ENCODE data around the gene SCAANT1.
A peak's percentile ranks its signal among the peaks of the same experiment; 100 is the strongest.

The SCAANT1 gene

DNA sequence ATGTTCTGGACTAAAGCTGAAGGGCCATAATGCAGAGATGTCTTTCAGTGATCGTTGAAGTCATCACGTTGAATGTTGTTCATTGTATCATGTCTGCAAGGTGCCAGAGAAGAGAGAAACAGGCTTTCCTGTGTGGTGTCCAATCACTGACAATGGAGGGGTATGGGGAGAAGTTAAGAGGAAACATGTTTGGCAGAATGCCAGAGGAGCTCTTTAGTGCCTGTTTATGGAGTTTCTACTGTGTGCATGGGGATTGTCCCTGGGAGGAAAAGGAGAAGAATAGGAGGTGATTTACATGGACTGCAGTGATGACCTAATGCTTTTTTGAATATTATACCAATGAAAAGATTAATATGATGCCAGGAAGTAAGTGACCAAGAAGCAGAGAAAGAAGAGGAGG lies 11.7 kb downstream of the SCAANT1 start:
- DNase-seq (ENCODE audit: low spot score) = peak; percentile 29

DNA sequence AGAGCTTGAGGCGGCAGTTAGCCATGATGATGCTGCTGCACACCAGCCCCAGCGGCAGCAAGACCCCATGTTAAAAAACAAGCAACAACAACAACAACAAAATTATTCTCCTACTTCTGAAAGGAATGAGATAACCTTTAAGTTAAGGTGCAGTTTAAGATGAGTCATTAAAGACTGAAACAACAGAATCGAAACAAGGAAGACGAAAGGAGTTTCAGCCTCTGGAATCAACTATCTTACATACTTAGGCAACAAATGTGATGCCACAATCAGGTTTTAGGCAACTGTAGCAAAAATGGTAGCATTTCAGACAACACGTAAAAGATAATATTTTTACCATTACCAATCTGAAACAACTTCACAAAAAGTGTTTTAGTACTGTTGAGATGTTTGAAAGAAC lies 12.2 kb downstream of the SCAANT1 start:
- DNase-seq (ENCODE audit: low spot score) = no peak

DNA sequence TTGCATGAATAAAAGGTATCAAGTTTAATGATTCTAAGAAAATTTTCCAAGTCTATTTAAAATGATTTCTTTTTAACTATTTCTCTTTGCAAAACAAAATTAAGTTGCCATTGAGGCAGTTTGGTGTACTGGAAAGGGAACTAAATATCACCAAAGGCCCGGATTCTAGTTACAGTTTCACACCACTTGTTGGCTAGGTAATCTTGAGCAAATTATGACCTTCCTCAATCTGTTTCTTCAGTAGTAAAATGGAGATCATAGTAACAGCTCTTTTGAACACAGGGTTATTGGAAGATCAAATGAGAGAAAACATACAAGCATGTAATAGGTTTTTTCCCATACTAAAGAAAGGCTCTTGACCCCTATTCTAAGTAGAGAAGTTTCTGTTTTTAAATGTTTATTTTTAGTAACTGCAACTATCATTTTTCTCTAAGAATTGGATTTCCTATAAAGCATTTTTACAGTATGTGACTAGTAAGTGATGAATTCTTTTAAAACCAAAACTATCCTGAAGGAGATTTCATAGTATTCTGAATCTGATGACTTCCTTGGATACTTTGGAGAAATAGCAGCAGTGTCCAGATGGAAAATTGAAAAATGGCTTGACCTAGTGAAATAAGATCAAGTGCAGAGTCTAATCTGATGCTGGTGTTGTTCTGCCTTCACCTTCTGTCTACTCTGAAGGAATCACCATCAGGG lies 15.7 kb downstream of the SCAANT1 start:
- no peak for DNase-seq (ENCODE audit: low spot score)

DNA sequence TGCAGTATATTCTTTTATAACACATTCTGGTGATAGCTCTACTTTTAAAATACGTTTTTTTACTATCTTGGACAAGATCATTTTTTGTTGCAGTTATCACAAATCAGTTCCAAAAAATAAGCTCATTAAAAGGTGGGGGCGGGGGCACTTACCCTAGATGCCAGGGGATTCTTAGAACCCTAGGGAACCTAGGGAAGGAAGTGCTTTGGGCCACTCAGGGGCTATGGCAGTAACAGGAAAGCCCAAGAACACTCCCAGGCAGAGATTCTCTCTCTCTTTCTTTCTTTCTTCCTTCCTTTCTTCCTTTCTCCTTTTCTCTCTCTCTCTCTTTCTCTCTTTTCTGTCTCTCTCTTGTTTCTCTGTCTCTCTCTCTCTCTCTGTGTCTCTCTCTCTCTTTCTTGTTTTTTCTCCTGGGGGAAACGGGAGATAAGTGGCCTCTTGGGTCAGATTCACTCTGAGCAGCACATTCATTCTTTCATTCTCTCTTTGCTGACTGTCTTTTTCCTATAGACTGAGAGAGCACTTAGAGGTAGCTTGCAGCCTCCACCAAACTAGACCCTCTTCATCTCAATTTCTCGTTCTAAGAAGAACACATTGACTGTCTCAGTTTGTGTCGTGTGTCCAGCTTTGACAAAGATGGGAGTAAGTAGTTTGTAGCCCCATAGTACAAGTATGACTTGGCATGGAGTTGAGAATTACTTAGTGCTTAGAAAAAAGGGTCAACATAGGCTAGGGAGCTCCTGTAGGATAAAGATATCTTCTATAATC lies 16.6 kb downstream of the SCAANT1 start:
- DNase-seq (ENCODE audit: low spot score) = no peak

DNA sequence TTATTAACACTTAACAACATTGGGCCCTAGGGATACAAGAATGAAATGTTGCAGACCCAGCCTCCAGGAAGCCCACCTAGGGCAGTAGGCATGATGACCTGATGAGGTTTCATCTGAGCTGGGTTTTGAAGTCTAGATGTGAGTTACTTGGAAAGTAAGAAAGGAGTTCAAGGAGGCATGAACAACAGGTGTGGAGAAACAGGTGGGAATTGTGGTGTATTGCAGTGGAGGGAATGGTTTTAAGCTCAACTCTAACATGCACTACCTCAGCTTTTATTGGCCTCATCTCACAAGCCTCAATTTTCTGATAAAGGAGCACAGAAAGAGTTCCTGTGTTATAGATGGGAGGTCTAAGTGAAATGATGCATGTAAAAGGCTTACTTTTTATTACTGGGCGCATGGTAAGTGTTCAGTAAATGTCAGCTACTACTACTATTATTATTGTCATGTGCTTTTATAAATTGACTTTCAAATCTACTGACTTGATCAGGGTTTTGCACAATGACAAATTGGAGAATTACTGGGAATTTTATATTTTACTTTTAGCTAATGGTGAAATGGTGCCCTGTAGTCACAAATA lies 19.3 kb downstream of the SCAANT1 start:
- no peak for DNase-seq (ENCODE audit: low spot score)

DNA sequence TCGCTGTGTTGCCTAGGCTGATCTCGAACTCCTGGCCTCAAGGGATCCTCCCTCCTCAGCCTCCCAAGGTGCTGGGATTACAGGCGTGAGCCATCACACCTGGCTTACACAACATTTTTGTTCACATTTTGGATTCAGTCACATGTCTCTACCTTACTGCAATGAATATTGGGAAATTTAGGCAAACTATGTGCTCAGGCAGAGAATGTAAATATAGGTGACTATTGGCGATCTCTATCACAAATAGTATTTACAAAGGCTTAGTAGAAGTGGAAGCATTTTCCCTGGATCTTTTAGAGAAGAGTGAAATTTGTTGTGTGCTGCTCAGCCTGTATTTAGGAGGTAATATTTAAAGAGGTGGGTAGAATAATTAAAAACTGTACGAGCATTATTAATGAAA lies 20.7 kb downstream of the SCAANT1 start:
- DNase-seq (ENCODE audit: low spot score) = no peak

DNA sequence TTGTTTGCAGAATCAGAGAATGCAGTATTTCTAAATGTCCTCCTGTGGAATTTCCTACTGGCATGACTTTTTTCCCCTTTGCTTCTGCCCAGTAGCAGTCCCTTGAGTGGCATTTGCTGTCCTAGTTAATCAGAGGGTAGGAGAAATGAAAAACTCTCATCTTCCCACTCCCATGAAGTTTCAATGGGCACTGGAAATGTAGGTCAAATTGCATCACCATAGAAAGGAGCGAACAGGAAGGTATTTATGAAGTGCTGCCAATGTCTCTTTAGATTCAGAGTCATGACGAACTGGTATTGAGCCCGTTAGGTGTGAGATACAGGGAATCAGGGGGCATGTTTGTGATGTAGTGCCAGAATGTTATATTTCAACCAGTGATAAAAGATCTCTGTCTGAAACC lies 25.3 kb downstream of the SCAANT1 start:
- DNase-seq (ENCODE audit: low spot score) = no peak

DNA sequence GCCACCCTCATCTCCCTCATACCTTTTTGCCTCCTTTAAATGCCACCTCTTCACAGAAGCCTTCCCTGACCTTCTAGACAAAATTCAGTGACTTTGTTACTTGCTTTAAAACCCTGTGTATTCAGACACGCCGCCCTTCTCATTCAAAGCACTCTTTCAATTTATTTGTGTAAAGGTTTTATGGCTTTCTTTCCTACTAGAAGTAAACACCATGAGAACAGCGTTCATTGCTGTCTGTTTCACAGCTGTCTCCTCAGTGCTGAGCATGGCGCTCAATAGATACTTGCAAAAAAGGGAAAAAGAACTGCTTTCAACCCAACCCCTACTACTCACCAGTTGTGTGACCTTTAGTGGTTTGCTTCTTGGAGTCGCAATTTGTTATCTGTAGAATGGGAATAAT lies 31.5 kb downstream of the SCAANT1 start:
- no peak for DNase-seq (ENCODE audit: low spot score)

DNA sequence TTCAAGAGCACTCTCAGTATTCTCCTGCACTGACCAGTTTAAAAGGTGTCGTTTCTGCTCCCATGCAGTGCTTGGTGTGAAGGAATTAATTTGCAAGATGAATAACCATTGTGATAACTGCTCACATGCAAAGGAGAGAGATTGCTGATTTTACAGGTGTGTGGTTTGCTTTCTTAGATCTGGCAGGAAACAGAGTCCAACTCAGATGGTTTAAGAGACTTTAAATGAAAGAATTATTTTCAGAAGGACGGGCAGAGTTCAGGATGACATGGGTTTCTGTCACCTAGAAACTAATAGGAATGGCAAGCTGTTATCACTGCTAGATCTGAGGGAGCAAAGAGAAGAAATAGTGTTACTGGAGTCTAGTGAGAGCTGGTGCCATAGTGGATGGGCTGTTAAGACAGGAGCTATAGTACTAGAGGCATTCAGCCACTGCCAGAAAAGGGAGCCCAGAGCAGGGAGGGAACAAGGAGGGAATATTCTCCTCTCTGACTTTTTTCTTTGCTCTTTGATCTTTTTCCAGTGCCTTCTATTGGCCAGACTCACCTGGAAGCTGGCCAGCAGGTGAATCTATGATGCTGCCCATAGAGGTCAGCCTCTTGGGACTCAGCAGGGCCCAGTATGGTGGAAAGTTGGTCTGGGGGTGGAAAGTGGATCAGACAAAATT lies 33.7 kb downstream of the SCAANT1 start:
- DNase-seq (ENCODE audit: low spot score) = no peak

DNA sequence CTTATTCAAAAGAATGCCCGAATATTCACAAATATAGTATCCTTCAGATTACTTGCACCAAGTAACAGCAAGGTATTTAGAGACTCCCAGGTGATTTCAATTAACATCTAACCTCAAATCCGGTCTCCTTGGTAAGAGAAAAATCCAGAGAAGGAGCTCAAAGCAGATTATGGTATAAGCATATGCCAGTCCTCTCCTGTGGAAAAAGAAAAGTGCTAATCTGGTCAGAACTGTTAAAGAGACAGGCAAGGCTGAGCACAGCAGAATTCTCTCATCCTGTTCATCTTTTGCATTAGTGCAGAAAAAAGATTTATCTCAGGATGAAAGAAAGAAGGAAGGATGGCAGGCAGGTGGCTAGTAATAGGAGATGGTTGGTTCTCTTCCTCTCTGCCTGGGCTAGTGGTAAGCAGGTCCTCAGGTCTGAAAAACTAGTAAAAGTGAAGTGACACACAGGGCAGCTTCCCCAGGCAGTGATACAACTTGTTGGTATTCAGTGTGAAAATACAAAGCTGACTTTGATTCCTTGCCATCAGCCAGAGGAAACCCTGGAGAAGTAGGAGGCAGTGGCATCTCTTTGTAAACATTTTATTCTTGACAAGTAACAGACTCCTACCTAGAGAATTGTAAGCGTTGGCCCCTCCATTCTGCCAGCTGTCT lies 34.3 kb downstream of the SCAANT1 start:
- DNase-seq (ENCODE audit: low spot score) = no peak

DNA sequence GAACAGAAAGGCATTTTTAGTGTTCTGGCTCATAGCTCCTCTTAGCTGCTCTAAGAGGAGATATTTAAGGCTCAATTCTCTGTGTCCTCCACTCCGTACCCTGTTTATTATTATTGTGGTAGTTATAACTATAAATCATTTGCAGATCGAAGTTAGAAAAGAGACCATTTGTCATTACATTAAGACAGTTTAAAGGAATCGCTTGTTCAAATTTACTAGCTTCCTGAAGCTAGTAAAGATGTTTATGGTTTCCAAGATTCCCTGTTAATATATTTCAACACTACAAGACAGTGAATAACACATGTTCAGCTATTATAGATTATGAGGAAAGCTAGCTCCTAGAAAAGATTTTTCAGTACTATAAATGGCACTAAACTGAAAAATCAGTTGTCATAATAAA lies 35.9 kb downstream of the SCAANT1 start:
- no peak for DNase-seq (ENCODE audit: low spot score)

DNA sequence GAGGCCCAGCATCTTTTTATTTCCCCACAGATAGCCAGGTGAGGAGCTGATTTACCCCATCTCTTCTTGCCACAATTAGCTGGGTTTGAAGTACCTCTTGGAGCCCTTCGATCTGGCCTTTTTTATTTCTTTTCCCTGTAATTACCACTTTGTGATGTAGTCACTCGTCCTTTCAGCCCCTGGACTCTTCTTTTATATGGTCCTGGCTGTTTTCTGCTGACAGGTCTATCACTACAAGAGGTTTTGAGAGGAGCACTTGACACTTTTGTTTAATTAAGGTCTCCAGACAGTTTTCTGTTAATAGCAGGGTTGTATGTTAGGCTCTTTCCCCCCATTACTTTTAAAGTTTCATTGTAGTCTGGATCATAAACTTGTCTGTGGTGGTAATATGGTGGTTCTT lies 36.7 kb downstream of the SCAANT1 start:
- no peak for DNase-seq (ENCODE audit: low spot score)

DNA sequence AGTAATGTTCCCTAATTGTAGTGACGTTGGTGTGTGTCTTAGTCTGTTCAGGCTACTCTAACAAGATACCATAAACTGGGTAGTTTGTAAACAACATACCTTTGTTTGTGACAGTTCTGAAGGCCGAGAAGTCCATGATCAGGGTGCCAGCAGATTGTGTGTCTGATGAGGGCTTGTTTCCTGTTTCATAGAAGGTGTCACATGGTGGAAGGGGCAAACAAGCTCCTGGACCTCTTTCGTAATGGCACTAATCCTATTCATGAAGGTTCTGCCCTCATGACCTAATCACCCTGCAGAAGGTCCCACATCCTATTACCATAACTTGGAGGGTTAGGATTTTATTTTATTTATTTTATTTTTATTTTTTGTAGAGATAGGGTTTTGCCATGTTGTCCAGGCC lies 37.4 kb downstream of the SCAANT1 start:
- DNase-seq (ENCODE audit: low spot score) = no peak

DNA sequence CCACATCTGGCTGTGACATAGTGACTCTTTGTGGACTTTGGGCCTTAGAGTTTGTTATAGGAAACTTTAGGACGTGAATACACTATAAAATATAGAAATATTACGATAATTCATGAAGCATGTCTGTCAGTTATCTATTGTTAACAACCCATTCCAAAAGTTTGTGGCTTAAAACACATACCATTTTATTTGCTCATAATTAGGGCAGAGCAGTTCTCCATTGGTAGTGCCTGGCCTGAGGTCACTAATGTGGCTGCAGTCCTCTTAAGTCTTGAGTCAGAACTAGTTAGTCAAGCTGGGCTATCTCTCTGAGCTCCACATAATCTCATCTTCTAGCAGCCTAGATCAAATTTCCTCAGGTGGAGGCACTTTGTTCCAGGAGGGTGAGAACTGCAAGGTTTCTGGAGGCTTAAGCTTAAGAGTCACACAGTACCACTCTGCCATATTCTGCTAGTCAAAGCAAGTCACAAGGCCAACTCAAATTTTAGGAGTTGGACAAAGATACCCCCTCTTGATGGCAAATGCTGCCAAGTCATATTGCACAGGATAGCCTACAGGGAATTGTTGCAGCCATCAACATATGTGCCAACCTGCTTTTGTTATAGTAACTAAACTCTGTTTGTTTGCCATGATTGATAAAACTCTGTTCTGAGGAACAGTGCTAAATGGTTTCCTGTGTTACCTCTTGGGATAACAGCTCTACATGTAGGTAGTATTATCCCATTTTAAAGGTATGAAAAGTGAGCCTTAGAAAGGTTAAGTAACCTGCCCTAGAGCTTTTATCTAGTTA lies 39.9 kb downstream of the SCAANT1 start:
- DNase-seq (ENCODE audit: low spot score) = no peak

DNA sequence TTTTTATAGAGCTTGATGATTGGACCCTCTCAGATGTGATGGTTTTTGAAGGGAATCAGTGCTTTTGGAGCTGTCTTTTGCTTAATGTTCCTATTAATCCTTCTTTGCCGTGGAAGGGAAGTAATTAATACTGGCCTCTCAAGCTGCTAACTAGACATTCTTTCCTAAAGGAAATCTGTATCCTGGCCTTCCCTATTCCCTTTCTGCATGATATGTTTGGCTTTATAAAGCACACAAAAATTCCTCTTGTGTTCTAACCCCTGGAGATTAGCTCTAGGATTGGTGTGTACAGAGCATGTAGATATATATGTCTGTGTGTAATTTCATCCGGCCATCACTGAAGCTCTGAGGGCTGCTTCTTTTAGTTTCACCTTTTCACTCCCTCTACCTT lies 41.6 kb downstream of the SCAANT1 start:
- DNase-seq (ENCODE audit: low spot score) = no peak

DNA sequence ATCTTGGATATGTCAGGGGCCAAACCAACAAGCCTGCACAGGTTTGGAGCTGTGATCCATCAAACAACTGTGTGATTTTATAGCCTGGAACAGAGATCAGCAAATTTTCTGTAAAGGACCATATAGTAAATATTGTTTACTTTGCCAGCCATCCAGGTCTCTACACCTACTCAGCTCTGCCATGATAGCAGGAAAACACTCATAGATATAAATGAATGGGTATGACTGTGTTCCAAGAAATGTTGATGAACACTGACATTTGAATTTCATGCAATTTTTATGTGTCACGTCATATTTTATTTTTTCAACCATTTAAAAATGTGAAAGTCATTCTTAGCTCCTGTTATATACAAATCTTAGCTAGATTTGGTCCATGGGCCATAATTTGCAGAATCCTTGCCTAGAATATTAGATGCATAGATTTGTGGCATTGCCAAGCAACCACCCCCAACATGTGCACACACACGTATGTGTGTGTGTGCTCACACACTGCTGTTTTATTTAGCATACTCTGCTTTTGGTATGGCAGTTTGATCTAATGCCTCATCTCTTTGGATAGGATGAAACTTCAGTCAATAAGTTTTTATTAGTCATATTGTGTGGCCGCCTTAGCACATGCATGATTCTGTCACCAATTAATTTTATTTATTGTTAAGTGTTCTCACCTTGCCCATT lies 42.1 kb downstream of the SCAANT1 start:
- DNase-seq (ENCODE audit: low spot score) = no peak

DNA sequence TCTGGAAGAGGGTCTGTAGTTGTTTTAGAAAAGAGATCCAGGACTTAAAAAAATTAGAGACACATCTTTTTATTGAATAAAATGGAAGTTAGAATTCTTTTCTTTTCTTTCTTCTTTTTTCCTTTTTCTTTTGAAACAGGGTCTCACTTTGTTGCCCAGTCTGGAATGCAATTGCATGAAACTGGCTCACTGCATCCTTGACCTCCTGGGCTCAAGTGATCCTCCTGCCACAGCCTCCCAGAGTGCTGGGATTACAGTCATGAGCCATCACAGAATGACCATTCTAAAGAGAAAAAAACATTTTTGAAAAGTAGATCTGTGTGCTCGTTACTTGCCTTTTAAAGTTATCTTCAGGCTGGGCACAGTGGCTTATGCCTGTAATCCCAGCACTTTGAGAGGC lies 45.0 kb downstream of the SCAANT1 start:
- DNase-seq (ENCODE audit: low spot score) = no peak

DNA sequence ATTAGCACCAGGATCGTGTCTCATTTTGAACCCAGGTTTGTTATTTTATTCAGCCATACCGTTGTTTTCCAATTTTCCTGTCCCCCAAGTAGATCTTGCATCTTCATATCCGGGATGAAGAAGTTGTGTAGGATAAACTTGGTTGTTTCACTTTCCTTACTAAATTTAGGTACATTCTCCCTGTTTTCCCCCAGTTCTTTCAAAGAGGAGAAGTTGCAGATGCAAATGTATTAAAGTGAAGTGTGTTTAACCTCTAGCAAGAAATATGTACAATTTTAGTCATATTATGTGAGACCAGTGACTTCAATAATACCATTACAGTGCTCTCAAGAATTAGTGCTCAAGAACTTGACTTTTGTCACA lies 47.2 kb downstream of the SCAANT1 start:
- peak; percentile 28 for DNase-seq (ENCODE audit: low spot score)

DNA sequence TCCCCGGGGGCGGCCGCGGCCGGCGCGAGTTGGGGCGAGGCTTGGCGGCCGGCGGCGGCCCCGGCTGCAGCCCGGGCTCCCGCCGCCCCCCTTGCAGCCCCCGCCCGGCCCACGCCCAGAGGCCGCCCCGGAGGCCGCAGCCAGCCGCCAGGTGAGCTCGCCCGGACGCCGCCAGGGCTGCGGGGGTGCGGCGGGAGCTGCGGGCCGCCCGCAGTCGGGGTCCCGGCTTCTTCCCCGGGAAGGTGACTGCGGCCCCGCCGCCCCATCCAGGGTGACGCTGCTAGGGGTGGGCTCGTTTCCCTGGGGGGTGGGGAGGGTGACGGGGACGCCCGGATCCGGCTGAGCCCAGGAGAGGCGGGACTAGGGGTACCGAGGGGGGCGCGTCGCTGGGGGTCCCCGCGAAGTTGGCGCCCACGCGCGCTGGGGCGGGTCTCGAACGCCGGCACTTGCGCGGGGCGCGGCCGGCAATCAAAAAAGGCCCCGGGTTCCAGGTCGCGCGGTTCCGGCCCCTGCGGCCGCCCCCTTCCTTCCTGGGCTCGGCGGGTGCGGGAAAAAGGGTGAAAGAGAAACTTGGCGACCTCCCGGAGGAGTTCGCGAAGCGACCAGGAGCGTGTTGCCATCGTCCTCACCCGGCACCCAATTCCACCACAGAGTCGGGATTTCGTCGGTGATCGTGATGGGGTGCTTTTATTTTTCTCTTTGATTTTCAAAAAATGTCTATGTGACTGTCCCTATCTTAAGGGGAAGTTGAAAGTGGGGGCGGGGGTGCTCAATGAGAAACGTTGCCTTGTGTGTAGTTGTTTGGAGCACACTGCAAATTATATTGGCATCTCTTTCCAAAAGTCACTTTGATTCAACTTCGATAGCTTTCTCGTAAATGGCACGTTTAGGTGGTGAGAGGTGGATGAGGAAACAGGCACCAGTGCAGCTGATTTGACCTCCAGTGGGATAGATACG lies 47.9 kb downstream of the SCAANT1 start:
- peak; percentile 45 for DNase-seq (ENCODE audit: low spot score)
